Activated B cell treated with CpG ODN at 0.5 μM for 24 hours (primary cell): Measurements from ENCODE around the gene ZNF503. TPM values are rescaled to one million over a fixed set of nuclear protein-coding genes. Genes with fewer than 3 reads are reported as not detected.

ENCODE experiments used
- ATAC-seq: fragments of 200-7000 bp; cut with Tn5 transposase; one replicate; pipeline ENCODE4 v1.10.0; 2021; ENCODE audit warnings: low read depth, mild to moderate bottlenecking, moderate library complexity
- CTCF ChIA-PET: fragments of 350-600 bp; sonication (Branson Sonifier 250); formaldehyde crosslinking; loops from one replicate; lab custom pipeline; 2021; ENCODE audit warnings: antibody characterized with exemption; lab: Charles Lee
- POLR2A ChIA-PET: fragments of 350-600 bp; sonication (Branson Sonifier 250); formaldehyde crosslinking; loops from one replicate; lab custom pipeline; 2021; ENCODE audit warnings: antibody characterized with exemption; lab: Charles Lee
- DNase-seq: peaks from one replicate; pipeline ENCODE4 v3.0.0; 2022
- H3K27ac Mint-ChIP-seq: one replicate; pipeline ENCODE4 v1.8.0; 2020; ENCODE audit warnings: mixed read lengths
- H3K27me3 Mint-ChIP-seq: one replicate; pipeline ENCODE4 v1.8.0; 2021; ENCODE audit warnings: mixed read lengths
- H3K36me3 Mint-ChIP-seq: one replicate; pipeline ENCODE4 v1.8.0; 2021; ENCODE audit warnings: low read depth, mixed read lengths
- H3K4me1 Mint-ChIP-seq: one replicate; pipeline ENCODE4 v1.8.0; 2021; ENCODE audit warnings: mixed read lengths
- H3K4me3 Mint-ChIP-seq: one replicate; pipeline ENCODE4 v1.8.0; 2020; ENCODE audit warnings: mild to moderate bottlenecking, mixed read lengths
- H3K9me3 Mint-ChIP-seq: one replicate; pipeline ENCODE4 v1.8.0; 2020; ENCODE audit warnings: mixed read lengths
- intact Hi-C: fragments of 100-400 bp; cut with micrococcal nuclease; formaldehyde crosslinking; loops from one replicate; pipeline ENCODE4 v1.15.1; 2024
- total RNA-seq: library from RNA; stranded (reverse); gene quantifications from 2 replicates; pipeline ENCODE4 v1.2.3, GENCODE V29; 2022
- TF ChIP-seq, protein P1 (sequence below): fragments of 200-600 bp; IDR thresholded peaks from one replicate; pipeline ENCODE4 v1.8.0; 2022; ENCODE audit warnings: antibody characterized with exemption, mild to moderate bottlenecking

Gene ZNF503
- total RNA-seq, 1 donor from 2014 or later = not detected

DNA sequence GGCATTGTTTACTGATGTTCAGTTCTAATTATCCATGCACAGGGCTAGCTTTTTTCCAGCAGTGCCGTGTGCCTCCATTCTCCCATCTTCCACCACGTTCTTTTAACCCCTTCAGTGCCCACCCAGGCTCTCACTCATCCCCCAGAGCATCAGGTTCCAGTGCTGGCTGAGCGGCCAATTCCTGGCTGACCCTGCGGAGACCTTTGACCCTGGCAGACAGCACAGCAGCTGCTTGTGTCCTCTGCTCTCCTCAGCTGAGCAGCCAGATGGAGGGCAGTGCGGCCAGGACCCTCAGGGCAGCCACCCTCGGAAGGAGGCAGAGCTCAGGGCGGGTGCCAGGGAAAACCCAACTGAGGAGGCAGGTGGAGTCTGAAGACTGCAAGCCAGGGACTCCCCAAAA, 48.4 kb downstream of the ZNF503 start:
- Mint-ChIP-seq H3K36me3 (no peaks in the 10 kb centered on the region), H3K27me3 (peaks cover 19% of the 10 kb centered on the region), H3K4me1 (no peaks in the 10 kb centered on the region), H3K4me3 (no peak overlapping the region), H3K9me3 (peaks cover 2% of the 10 kb centered on the region), H3K27ac (no peak overlapping the region)
- DNase-seq (no peak), ATAC-seq (no peak)
- POLR2A ChIA-PET = no interaction called here
- TF ChIP-seq, protein P1, sequence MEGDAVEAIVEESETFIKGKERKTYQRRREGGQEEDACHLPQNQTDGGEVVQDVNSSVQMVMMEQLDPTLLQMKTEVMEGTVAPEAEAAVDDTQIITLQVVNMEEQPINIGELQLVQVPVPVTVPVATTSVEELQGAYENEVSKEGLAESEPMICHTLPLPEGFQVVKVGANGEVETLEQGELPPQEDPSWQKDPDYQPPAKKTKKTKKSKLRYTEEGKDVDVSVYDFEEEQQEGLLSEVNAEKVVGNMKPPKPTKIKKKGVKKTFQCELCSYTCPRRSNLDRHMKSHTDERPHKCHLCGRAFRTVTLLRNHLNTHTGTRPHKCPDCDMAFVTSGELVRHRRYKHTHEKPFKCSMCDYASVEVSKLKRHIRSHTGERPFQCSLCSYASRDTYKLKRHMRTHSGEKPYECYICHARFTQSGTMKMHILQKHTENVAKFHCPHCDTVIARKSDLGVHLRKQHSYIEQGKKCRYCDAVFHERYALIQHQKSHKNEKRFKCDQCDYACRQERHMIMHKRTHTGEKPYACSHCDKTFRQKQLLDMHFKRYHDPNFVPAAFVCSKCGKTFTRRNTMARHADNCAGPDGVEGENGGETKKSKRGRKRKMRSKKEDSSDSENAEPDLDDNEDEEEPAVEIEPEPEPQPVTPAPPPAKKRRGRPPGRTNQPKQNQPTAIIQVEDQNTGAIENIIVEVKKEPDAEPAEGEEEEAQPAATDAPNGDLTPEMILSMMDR = no peak
- intact Hi-C loops = no loop called here
- CTCF ChIA-PET = no interaction called here

DNA sequence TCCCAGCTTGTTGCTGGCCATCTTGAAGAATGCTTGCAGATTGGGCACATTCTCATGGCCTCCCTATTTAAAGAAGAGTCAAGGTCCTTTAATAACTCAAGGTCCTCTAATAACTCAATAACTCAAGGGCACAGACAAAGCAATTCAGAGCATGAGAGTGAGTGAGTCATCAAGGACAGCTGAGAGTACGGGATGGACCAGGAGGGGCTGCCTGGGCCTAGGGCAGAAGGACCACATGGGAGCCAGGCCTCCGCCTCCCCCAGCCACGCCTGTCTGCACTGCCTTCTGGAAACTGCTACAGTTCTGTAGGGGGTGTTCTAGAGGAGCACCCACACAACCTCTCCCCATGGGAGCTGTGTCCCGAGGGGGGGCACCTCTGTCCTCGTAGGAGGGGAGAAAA, 48.9 kb downstream of the ZNF503 start:
- Mint-ChIP-seq H3K27ac (no peak overlapping the region), H3K27me3 (peaks cover 19% of the 10 kb centered on the region), H3K4me3 (no peak overlapping the region), H3K9me3 (peaks cover 2% of the 10 kb centered on the region), H3K4me1 (no peaks in the 10 kb centered on the region), H3K36me3 (no peaks in the 10 kb centered on the region)
- TF ChIP-seq, protein P1 = no peak
- ChIA-PET POLR2A (no interaction called here), CTCF (no interaction called here)
- ATAC-seq (no peak), DNase-seq (no peak)
- intact Hi-C loops = no loop called here

DNA sequence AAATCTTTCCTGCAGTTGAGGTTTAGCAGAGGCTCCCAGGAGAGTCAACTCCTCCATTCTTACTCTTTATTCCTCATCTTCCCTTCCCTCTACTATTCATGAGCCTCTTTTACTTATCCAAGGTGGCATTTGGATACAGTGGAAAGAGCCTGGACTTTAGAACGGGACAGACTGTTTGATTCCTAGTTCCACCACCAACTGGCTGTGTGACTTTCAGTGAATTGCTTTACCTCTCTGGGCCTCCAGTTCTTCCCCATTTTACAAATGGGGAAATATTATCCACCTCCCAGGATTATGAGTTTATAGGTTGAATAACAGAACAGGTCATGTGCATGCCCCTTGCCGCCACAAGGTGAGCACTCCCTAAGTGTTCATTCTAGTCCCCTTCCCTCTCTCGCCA, 49.9 kb downstream of the ZNF503 start:
- POLR2A ChIA-PET = no interaction called here
- H3K27ac Mint-ChIP-seq = no peak overlapping the region

DNA sequence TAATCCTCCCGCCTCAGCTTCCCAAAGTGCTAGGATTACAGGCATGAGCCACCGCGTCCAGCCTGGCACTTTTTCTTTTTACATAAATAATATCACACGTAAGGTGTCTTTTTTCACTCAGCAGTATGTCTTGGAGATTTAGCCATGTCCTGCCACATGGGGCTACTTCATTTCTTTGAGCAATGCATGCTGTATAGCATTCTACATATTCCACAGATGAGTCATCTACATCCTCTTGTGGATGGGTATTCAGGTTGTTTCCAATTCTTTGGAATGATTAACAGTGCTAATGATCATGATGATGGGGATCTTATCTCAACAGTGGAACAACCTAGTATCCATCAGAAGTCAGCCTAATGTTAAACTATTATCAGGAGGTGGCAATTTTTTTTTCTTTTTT, 50.8 kb downstream of the ZNF503 start:
- Mint-ChIP-seq H3K27ac (no peak overlapping the region), H3K4me1 (no peaks in the 10 kb centered on the region), H3K4me3 (no peak overlapping the region), H3K9me3 (peaks cover 2% of the 10 kb centered on the region), H3K27me3 (peaks cover 16% of the 10 kb centered on the region), H3K36me3 (no peaks in the 10 kb centered on the region)
- DNase-seq = no peak
- intact Hi-C loops = no loop called here
- POLR2A ChIA-PET = no interaction called here
- TF ChIP-seq, protein P1 = no peak
- no peak for ATAC-seq
- CTCF ChIA-PET = no interaction called here

More for the DNA sequence above, 49.9 kb downstream of the ZNF503 start:
- no peaks in the 10 kb centered on the region for H3K36me3 Mint-ChIP-seq
- intact Hi-C loops = no loop called here
- H3K4me1 Mint-ChIP-seq = no peaks in the 10 kb centered on the region
- H3K4me3 Mint-ChIP-seq = no peak overlapping the region
- peaks cover 2% of the 10 kb centered on the region for H3K9me3 Mint-ChIP-seq
- CTCF ChIA-PET = no interaction called here
- TF ChIP-seq, protein P1 = no peak
- H3K27me3 Mint-ChIP-seq = peaks cover 16% of the 10 kb centered on the region
- ATAC-seq (no peak), DNase-seq (no peak)

Other genes starting within 250 kb of the ZNF503 start
- 99.0 and 104 TPM in 2 replicates for gene VDAC2, start 191.0 kb downstream of the ZNF503 start, total RNA-seq
- 13.2 and 15.4 TPM in 2 replicates for gene COMTD1, start 165.8 kb downstream of the ZNF503 start, total RNA-seq
- not detected in 2 replicates for gene LRMDA, start 29.9 kb upstream of the ZNF503 start, total RNA-seq